HepG2 (cell line): ENCODE results near the gene SHQ1. TPM values are rescaled to one million over a fixed set of nuclear protein-coding genes. Genes with fewer than 3 reads are reported as not detected.

Source experiments
- ARID5B ChIP-seq: IDR thresholded peaks from 2 replicates; pipeline ENCODE4 v1.4.0; 2020; ENCODE audit warnings: mild to moderate bottlenecking, missing genetic modification reagents
- ATF7 ChIP-seq, 2 experiments: fragments of 450-650 bp in 1 of 2; sonication (generic) in 1 of 2; formaldehyde crosslinking in 1 of 2; IDR thresholded peaks; 2 replicates each; pipeline versions ENCODE4 v1.4.0 to v1.6.1; 2016 to 2020; ENCODE audit warnings: antibody characterized with exemption in 1 of 2, mild to moderate bottlenecking in 1 of 2, missing genetic modification reagents in 1 of 2
- BRD4 ChIP-seq: sonication (generic); formaldehyde crosslinking; IDR thresholded peaks from 2 replicates; pipeline ENCODE4 v1.4.0; 2020; ENCODE audit warnings: missing genetic modification reagents
- CCDC6 ChIP-seq: sonication (generic); formaldehyde crosslinking; IDR thresholded peaks from 2 replicates; pipeline ENCODE4 v1.8.1; 2022; ENCODE audit warnings: mild to moderate bottlenecking, missing genetic modification reagents, moderate library complexity
- CEBPB ChIP-seq: IDR thresholded peaks from 2 replicates; pipeline ENCODE4 v1.6.1; 2011; ENCODE audit warnings: low read depth, low read length, improper control_type of control experiment, borderline replicate concordance
- FOXK2 ChIP-seq: fragments of 450-650 bp; IDR thresholded peaks from 2 replicates; pipeline ENCODE4 v1.6.1; 2016
- HOXA3 ChIP-seq: sonication (generic); formaldehyde crosslinking; IDR thresholded peaks from 2 replicates; pipeline ENCODE4 v1.5.0; 2020; ENCODE audit warnings: missing genetic modification reagents
- KMT2B ChIP-seq: IDR thresholded peaks from 2 replicates; pipeline ENCODE4 v1.6.1; 2016; ENCODE audit warnings: missing genetic modification reagents, missing compliant biosample characterization
- MYNN ChIP-seq: sonication (generic); formaldehyde crosslinking; IDR thresholded peaks from 2 replicates; pipeline ENCODE4 v1.4.0; 2020; ENCODE audit warnings: mild to moderate bottlenecking, low read depth, missing genetic modification reagents
- NPAS2 ChIP-seq: sonication (generic); formaldehyde crosslinking; IDR thresholded peaks from 2 replicates; pipeline ENCODE4 v1.8.0; 2022; ENCODE audit warnings: mild to moderate bottlenecking, missing genetic modification reagents, borderline replicate concordance
- RFXAP ChIP-seq: sonication (generic); formaldehyde crosslinking; IDR thresholded peaks from 2 replicates; pipeline ENCODE4 v1.4.0; 2020; ENCODE audit warnings: missing genetic modification reagents, borderline replicate concordance
- SRSF9 ChIP-seq: fragments of 200-400 bp; formaldehyde crosslinking; IDR thresholded peaks from 2 replicates; pipeline ENCODE4 v1.6.1; 2018; ENCODE audit warnings: borderline replicate concordance, mild to moderate bottlenecking, low read depth, low read length; ENCODE audit not compliant: insufficient read depth, poor library complexity, severe bottlenecking
- TMF1 ChIP-seq: sonication (generic); formaldehyde crosslinking; IDR thresholded peaks from 2 replicates; pipeline ENCODE4 v1.8.1; 2022; ENCODE audit warnings: low read depth, missing genetic modification reagents
- ZBTB2 ChIP-seq: sonication (generic); formaldehyde crosslinking; IDR thresholded peaks from 2 replicates; pipeline ENCODE4 v1.8.0; 2022; ENCODE audit warnings: low read depth, missing genetic modification reagents
- ZNF282 ChIP-seq: fragments of 450-650 bp; IDR thresholded peaks from 2 replicates; pipeline ENCODE4 v1.6.1; 2018; ENCODE audit not compliant: partially characterized antibody
- ZNF614 ChIP-seq: IDR thresholded peaks from 2 replicates; pipeline ENCODE4 v1.6.1; 2018; ENCODE audit warnings: missing biosample characterization, missing genetic modification reagents, inconsistent platforms, borderline replicate concordance
- ZNF660 ChIP-seq: sonication (generic); formaldehyde crosslinking; IDR thresholded peaks from 2 replicates; pipeline ENCODE4 v1.5.1; 2020; ENCODE audit warnings: mild to moderate bottlenecking, low read depth, missing genetic modification reagents, borderline replicate concordance
- ZNF780A ChIP-seq: sonication (generic); formaldehyde crosslinking; IDR thresholded peaks from 2 replicates; pipeline ENCODE4 v1.8.0; 2022; ENCODE audit warnings: mild to moderate bottlenecking, missing genetic modification reagents, moderate library complexity
- ZNF792 ChIP-seq: IDR thresholded peaks from 2 replicates; pipeline ENCODE4 v1.6.1; 2016
- polyA plus RNA-seq, 8 experiments: library from polyadenylated mRNA; depleted of rRNA in 3 of 8; stranded (reverse) in 7 of 8; unstranded in 1 of 8; fragments of >200 nt; fragmentation: Illumina TruSeq in 4 of 8; extraction: Trizol in 4 of 8; gene quantifications; 2 replicates each; pipeline versions ENCODE4 v1.2.1 to v1.2.3, GENCODE V29; 2011 to 2016; ENCODE audit warnings: low read depth in 4 of 8, missing spikeins in 1 of 8, mixed read lengths in 1 of 8; ENCODE audit not compliant: insufficient read depth in 1 of 8
- total RNA-seq, 5 experiments: library from RNA; depleted of rRNA; stranded (reverse); fragments of >200 nt; fragmentation: Illumina TruSeq; extraction: Trizol; gene quantifications; 2 replicates each; pipeline ENCODE4 v1.2.3, GENCODE V29; 2016; ENCODE audit warnings: low read depth in 1 of 5
- TF ChIP-seq, protein P1 (sequence below): sonication (generic); formaldehyde crosslinking; IDR thresholded peaks from 2 replicates; pipeline ENCODE4 v1.4.0; 2020; ENCODE audit warnings: missing genetic modification reagents, mild to moderate bottlenecking, borderline replicate concordance

SHQ1 gene
- total and polyA plus RNA-seq, 2 of the 13 experiments (the other 11 are each of a cell fraction or from before 2014, with no cell fraction given): 5.5 to 20.3 TPM

DNA sequence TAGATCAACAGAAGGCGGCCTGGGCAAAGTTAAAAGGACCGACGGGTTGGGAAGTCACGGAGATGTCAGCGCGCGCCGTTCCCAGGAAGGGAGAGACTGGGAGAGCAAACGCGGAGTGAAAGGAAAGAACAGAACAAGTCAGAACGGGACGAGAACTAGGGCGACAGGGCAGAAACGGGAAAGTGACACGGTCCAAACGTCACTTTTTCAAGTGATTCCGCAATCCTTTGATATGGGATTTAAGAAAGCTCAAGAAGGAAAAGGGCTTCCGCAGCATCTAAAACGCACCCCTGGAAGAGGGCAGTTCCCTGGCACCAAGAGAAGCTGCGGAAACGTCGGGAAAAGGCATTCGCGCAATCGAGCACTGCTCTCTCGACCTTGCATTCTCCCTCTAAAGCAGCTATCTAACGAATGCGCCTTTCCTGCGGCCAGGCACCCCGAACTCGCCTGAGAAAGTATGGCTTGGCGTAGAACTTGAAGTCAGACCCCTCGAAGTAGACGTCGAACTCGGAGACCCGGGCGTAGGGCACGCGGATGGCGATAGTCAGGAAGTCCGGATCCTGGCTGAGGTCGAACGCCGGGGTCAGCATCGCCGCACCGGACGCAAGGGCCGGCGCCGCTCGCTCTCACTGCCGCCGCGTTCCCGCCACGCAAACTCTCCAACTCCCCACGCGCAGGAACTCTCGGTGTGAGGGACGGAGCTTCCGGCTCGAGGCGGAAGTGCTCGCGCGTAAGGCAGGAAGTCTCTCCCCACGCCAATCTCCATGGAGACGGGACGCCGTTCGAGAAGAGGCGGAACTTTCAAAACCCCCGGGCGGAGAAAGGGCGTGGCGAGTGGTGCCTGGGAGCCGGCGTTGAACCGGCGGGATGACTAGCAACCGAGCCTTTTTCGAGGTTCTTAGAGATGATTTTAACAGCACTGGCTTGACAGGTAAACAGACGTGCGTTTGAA lies at the start of gene SHQ1 (continued):
- TF ChIP-seq, protein P1, sequence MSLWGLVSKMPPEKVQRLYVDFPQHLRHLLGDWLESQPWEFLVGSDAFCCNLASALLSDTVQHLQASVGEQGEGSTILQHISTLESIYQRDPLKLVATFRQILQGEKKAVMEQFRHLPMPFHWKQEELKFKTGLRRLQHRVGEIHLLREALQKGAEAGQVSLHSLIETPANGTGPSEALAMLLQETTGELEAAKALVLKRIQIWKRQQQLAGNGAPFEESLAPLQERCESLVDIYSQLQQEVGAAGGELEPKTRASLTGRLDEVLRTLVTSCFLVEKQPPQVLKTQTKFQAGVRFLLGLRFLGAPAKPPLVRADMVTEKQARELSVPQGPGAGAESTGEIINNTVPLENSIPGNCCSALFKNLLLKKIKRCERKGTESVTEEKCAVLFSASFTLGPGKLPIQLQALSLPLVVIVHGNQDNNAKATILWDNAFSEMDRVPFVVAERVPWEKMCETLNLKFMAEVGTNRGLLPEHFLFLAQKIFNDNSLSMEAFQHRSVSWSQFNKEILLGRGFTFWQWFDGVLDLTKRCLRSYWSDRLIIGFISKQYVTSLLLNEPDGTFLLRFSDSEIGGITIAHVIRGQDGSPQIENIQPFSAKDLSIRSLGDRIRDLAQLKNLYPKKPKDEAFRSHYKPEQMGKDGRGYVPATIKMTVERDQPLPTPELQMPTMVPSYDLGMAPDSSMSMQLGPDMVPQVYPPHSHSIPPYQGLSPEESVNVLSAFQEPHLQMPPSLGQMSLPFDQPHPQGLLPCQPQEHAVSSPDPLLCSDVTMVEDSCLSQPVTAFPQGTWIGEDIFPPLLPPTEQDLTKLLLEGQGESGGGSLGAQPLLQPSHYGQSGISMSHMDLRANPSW (CRISPR knock-in tag): no peak
- no peak for TF ChIP-seq ZNF780A (CRISPR knock-in tag)
- peak; percentile 36; the same call in 1 of the 2 replicates for TF ChIP-seq ZNF792 (CRISPR knock-in tag)
- no peak for TF ChIP-seq ZNF660 (CRISPR knock-in tag)
- peak; percentile 93; the same call in 1 of the 2 replicates for TF ChIP-seq TMF1 (CRISPR knock-in tag)
- TF ChIP-seq CEBPB: no peak
- TF ChIP-seq CCDC6 (CRISPR knock-in tag): no peak; the same call in 1 of the 2 replicates
- TF ChIP-seq SRSF9: no peak
- TF ChIP-seq MYNN (CRISPR knock-in tag): no peak
- TF ChIP-seq ZNF282: no peak
- no peak for TF ChIP-seq BRD4 (CRISPR knock-in tag)
- 0 out of 2 replicates have a peak, but pooled peaks have one; percentile 67 for TF ChIP-seq ZBTB2 (CRISPR knock-in tag)
- peak; percentile 86; the same call in 1 of the 2 replicates for TF ChIP-seq RFXAP (CRISPR knock-in tag)
- peak; percentile 98 for TF ChIP-seq KMT2B (CRISPR knock-in tag)
- no peak; the same call in 1 of the 2 replicates for TF ChIP-seq ZNF614 (CRISPR knock-in tag)
- TF ChIP-seq FOXK2: no peak
- peak; percentile 59 for TF ChIP-seq ARID5B (CRISPR knock-in tag)
- TF ChIP-seq HOXA3 (CRISPR knock-in tag): peak; percentile 82
- no peak for TF ChIP-seq NPAS2 (CRISPR knock-in tag)
- TF ChIP-seq ATF7 (IDR thresholded peaks at IDR 0.05): no peak
- TF ChIP-seq ATF7 (CRISPR knock-in tag; IDR thresholded peaks at IDR 0.05): no peak
